Measurements from ENCODE around the gene ZFYVE21.
"Not testable (repeated sequence)": the region's sequence is repeated elsewhere in the genome, so short reads cannot be mapped to it uniquely, and the experiment has no call there.

GRCh38 chr14:103776319-103776718 lies 60.7 kb downstream of the ZFYVE21 start:
- not testable (repeated sequence) for TF ChIP-seq CTCF, POLR2A (IDR thresholded peaks at IDR 0.05)
